ENCODE results near the gene EME1.
"Not testable (repeated sequence)": the region's sequence is repeated elsewhere in the genome, so short reads cannot be mapped to it uniquely, and the experiment has no call there.

The EME1 gene

GRCh38 chr17:50407921-50408320 lies 34.9 kb downstream of the EME1 start:
- no peak for DNase-seq (ENCODE audit: low read depth)
- TF ChIP-seq CTCF (IDR thresholded peaks at IDR 0.05; ENCODE audit: control insufficient read depth, extremely low read depth, insufficient read depth), result no peak
- H3K4me3 ChIP-seq (ENCODE audit: low read depth, low read length), result no peak overlapping the region

- TF ChIP-seq CTCF (IDR thresholded peaks at IDR 0.05; ENCODE audit: control insufficient read depth, extremely low read depth, insufficient read depth), result no peak
- no peak overlapping the region for H3K4me3 ChIP-seq (ENCODE audit: low read depth, low read length)
- DNase-seq (ENCODE audit: low read depth), result no peak
Observed at GRCh38 chr17:50412188-50412732, 39.2 kb downstream of the EME1 start.

- DNase-seq (ENCODE audit: low read depth), result no peak
- TF ChIP-seq CTCF (IDR thresholded peaks at IDR 0.05; ENCODE audit: control insufficient read depth, extremely low read depth, insufficient read depth), result no peak
- H3K4me3 ChIP-seq (ENCODE audit: low read depth, low read length), result no peak overlapping the region
Observed at GRCh38 chr17:50414808-50415207, 41.8 kb downstream of the EME1 start.

- not testable (repeated sequence) for H3K4me3 ChIP-seq (ENCODE audit: low read depth, low read length); DNase-seq (ENCODE audit: low read depth)
Observed at GRCh38 chr17:50419577-50419976, 46.5 kb downstream of the EME1 start.

GRCh38 chr17:50420419-50421112 lies 47.5 kb downstream of the EME1 start:
- DNase-seq (ENCODE audit: low read depth), result no peak
- no peak overlapping the region for H3K4me3 ChIP-seq (ENCODE audit: low read depth, low read length)
- no peak for TF ChIP-seq CTCF (IDR thresholded peaks at IDR 0.05; ENCODE audit: control insufficient read depth, extremely low read depth, insufficient read depth)

GRCh38 chr17:50421308-50422051 lies 48.5 kb downstream of the EME1 start:
- no peak for DNase-seq (ENCODE audit: low read depth)
- TF ChIP-seq CTCF (IDR thresholded peaks at IDR 0.05; ENCODE audit: control insufficient read depth, extremely low read depth, insufficient read depth), result no peak
- H3K4me3 ChIP-seq (ENCODE audit: low read depth, low read length), result no peak overlapping the region

GRCh38 chr17:50422738-50423137 lies 49.7 kb downstream of the EME1 start:
- DNase-seq (ENCODE audit: low read depth), result no peak
- H3K4me3 ChIP-seq (ENCODE audit: low read depth, low read length), result no peak overlapping the region
- no peak for TF ChIP-seq CTCF (IDR thresholded peaks at IDR 0.05; ENCODE audit: control insufficient read depth, extremely low read depth, insufficient read depth)

Data from LNCaP clone FGC (cell line).